GM12801 (cell line): ENCODE data around the gene TBC1D24.

Experiments used
- TF ChIP-seq, protein P1 (sequence below): IDR thresholded peaks from one replicate; pipeline ENCODE4 v1.5.1; 2011; ENCODE audit warnings: control low read depth; ENCODE audit not compliant: insufficient read length; ENCODE audit errors: extremely low read depth

Gene TBC1D24

GRCh38 chr16:2484898-2485508 lies 10.1 kb downstream of the TBC1D24 start:
- TF ChIP-seq, protein P1, sequence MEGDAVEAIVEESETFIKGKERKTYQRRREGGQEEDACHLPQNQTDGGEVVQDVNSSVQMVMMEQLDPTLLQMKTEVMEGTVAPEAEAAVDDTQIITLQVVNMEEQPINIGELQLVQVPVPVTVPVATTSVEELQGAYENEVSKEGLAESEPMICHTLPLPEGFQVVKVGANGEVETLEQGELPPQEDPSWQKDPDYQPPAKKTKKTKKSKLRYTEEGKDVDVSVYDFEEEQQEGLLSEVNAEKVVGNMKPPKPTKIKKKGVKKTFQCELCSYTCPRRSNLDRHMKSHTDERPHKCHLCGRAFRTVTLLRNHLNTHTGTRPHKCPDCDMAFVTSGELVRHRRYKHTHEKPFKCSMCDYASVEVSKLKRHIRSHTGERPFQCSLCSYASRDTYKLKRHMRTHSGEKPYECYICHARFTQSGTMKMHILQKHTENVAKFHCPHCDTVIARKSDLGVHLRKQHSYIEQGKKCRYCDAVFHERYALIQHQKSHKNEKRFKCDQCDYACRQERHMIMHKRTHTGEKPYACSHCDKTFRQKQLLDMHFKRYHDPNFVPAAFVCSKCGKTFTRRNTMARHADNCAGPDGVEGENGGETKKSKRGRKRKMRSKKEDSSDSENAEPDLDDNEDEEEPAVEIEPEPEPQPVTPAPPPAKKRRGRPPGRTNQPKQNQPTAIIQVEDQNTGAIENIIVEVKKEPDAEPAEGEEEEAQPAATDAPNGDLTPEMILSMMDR = no peak

- TF ChIP-seq, protein P1 = no peak
These were observed 11.0 kb downstream of the TBC1D24 start for GRCh38 chr16:2485811-2486507.

GRCh38 chr16:2486645-2487516 lies 12.0 kb downstream of the TBC1D24 start:
- TF ChIP-seq, protein P1 = no peak

GRCh38 chr16:2487517-2487842 lies 12.6 kb downstream of the TBC1D24 start:
- TF ChIP-seq, protein P1 = no peak

DNA sequence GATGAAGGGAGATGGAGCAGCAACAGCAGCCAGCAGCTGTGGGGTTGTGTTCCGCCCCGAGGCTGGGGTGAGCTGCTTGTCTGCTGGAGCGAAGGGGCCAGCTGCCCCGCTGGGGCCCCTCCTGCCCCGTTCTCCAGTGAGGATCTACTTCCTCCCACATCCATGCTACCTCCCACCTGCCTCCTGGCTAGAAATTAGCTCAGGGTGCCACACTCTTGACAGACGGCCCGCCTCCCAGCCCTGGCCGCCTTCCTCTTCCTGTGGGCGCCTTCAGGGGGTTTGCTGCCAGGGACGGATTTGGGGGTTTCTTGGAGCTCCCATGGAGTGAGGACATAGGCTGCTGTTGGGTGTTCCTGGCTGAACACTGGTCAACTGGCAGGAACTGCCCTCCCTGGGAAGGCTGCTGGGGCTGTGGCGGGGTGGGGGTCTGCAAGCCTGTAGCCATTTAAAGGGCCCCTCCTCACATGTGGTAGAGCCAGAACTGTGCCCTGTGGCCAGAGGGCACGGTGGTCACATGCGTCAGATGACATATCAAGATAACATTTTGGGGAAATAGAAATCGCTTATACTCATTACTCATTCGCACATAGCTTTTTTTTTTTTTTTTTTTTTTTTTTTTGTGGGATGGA lies 13.1 kb downstream of the TBC1D24 start:
- TF ChIP-seq, protein P1 = no peak

GRCh38 chr16:2489581-2489980 lies 14.7 kb downstream of the TBC1D24 start:
- TF ChIP-seq, protein P1 = no peak
